NCI-H524 (cell line): ENCODE data around the gene SOX8.

ENCODE experiments used
- DNase-seq, 2 experiments: peaks; one replicate each; lab custom pipeline; 2025; lab: John Stamatoyannopoulos, UW

SOX8 gene

DNA sequence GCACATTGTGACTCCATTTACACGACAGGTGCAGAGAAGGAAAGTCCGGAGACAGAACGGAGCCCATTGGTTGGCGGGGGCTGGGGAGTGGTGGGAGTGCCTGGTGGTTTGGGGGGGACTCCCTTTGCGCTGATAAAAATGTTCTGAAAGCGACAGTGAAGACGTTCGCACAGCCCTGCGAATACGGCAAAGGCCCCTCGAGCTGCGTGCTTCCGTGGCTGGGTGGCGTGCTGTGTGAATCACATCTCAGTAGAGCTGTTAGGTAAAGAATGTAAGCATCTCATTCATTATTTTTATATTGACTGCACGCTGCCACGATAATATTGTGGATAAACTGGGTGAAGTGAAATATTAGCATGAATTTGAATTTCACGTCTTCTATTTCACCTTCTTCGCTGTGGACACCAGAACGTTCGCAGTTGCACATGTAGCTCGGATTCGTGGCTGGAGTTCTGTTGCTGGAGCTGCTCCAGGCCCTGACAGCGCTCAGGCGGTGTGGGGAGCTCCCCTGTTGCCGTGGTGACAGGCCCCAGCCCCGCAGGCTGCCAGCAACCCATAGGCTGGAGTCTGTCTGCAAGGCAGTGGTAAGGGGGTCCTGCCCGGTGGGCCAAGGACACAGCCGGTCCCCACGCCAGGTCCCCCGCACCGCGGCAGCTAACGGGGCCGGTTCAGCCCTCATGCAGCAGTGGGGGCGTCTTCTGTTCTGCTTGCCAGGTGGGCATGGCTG is 44.6 kb downstream of the SOX8 start:
- DNase-seq, result peak in 1 of 2 experiments; percentile 54

DNA sequence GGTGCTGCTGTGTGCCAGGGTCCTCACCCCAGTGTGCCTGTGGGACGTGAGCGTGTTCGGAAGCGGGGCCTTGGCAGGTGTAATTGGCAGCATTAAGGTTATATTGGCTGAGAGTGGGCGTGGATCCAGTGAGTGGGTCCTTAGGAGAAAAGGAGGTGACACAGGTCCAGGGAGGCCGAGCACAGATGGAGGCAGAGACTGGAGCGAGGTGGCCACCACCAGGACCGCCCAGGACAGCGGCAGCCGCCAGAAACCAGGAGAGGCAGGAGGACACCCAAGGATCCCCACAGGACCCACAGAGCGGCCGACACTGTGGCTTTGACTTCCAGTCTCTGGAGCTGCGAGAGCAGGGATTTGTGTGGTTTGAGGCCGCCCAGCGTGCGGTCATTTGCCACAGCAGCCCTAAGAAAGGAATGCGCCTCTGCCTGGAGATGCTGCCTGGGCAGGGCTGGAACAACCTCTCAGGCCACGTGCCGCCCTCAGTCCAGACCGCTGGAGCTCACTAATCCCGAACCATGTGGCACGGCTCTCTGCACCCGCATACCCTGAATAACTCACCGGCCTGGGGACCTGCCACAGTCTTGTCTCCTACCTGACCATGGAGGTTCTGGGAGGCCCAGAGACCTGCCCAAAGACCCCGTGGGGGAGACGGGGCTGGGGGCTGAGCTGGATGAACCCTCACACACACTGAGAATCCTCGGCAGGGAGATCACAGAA is 45.4 kb downstream of the SOX8 start:
- peak in 1 of 2 experiments; percentile 18 for DNase-seq

DNA sequence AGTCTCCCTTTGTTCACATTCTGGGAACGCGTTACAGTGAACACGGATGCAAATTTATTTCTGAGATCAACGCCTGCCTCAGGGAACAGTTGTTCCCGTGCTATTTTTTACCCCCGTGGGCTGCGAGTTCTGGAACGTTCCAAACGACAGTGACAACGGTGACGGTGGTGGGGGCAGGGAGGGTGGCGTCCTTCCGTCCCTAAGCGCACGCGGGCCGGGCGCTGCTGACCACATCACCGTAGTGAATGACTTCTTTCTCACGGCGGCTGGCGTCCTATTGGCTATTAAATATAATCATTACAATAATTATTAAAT is 45.9 kb downstream of the SOX8 start:
- no peak for DNase-seq

DNA sequence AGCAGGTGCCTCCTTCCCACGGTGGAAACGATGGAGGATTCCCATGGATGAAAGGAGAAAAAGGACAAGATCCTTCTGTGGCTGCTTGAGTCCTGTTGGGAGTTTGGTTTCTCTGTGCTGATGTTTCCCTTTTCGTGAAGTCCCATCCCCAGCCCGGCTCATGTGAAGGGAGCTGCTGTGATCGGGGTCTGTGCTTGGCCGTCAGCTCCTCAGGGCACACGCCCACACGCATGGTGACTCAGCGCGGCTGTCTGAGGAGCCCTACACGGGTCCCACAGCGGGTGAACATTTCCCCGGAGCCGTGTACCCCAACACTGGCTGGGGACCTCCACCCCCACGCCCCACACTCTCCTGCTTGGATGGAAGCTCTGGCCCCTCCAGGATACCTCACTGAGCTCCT is 46.5 kb downstream of the SOX8 start:
- no peak for DNase-seq

DNA sequence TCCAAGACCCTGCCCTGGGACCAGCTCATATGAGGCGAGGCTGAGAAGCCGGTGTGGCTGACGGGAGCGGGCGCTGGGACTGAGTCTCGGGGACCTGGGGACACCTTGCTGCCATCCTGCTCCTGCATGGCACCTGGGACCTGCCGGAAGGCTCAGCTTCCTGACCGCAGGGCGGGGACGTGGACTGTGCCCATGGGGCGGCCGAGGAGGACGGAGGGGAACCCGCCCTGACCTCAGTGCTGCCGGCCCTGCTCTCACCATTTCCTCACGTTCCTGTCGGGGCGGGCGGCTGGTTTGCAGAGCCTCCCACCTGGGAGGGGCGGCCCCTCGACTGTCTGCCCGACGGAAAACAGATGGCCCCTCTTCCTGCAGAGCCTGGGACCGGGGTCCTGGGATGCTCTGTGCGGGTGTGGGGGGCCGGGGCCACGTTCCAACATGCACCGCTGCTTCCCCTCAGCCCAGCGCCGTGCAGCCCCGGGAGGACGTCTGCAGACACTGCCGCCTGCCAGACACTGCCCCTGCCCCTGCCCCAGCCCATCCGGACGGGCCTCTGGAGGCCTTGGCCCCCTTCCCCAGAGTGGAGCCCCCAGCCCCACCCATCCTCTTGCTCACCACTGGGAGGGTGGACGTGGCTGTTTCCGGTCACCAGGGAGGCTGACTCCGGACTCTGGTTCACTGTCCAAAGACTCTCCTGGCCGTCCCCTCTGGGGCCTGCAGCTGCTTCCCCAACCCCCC is 47.1 kb downstream of the SOX8 start:
- DNase-seq, result no peak

DNA sequence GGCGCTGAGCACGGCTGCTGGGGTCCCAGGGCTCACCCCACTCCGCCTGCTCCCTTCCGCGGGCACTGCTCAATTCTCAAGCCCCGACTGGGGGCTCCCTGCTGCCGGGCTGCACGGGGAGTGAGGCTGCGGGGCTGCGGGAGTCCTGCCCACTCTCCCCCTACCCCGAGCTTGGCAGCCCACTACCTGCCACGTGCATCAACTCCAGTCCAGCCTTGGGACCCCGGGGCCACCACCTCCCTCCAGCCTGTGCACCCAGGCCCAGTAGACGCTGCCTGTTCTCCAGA is 47.6 kb downstream of the SOX8 start:
- no peak for DNase-seq

DNA sequence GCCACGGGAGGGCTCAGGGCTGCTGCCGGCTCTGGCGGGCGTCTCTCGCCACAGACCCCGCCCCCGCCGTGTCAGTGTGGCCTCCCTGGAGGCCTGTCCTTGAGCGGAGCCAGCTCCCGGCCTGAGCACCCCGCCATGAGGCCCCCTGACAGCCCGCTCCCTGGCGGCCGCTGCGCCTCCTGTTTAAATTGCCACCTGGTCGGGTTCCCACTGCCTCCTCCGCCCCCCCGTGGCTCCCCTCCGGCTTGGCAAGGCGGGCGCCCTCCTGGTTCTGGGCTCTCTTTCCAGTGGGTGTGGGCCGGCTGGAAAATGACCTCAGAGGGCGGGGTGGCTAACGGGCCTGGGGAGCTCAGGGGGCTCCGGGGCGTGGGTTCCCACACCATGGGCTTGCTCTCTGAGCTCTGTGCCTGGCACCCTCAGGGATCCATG is 48.9 kb downstream of the SOX8 start:
- DNase-seq, result peak in 1 of 2 experiments; percentile 19

DNA sequence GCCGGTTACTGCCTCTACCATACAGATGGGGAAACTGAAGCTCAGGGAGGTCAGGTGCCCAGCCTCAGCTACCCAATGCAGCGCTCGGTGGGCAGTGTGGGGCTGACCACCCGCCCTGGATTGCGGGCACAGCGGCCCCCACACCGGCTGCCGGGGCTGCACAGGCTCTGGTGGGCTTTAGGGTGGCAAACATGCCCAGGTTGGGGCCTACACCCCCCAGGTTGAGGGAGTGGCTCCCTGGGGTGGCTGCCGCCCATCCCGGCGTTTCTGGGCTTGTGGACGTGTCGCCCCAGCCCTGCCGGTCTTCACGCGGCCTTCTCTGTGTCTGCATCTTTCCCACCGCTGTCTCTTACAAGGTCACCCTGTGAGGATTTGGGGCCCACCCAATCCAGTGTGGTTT is 50.1 kb downstream of the SOX8 start:
- DNase-seq, result no peak

DNA sequence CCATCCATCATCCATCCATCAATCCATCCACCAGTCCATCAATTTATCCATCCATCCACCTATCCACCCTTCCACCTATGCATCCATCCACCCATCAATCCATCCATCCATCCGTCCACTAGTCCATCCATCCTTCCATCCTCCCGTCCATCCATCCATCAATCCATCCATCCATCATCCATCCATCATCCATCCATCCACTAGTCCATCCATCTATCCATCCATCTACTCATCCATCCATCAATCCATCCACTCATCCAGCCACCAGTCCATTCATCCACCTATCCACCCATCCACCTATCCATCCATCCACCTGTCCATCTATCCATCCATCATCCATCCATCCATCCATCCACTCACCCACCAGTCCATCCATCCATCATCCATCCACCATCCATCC is 51.0 kb downstream of the SOX8 start:
- no peak for DNase-seq

DNA sequence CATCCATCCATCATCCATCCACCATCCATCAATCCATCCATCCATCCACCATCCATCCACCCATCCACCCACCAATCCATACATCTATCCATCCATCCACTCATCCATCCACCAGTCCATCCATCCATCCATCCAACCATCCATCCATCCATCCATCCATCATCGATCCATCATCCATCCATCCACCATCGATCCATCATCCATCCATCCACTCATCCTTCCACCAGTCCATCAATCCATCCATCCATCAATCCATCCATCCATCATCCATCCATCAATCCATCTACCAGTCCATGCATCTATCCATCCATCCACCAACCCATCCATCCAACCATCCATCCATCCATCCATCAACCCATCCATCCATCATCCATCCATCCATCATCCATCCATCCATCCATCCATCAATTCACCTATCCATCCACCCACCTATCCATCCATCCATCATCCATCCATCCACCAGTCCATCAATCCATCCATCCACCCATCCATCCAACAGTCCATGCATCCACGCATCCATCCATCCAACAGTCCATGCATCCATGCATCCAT is 51.6 kb downstream of the SOX8 start:
- no peak for DNase-seq

DNA sequence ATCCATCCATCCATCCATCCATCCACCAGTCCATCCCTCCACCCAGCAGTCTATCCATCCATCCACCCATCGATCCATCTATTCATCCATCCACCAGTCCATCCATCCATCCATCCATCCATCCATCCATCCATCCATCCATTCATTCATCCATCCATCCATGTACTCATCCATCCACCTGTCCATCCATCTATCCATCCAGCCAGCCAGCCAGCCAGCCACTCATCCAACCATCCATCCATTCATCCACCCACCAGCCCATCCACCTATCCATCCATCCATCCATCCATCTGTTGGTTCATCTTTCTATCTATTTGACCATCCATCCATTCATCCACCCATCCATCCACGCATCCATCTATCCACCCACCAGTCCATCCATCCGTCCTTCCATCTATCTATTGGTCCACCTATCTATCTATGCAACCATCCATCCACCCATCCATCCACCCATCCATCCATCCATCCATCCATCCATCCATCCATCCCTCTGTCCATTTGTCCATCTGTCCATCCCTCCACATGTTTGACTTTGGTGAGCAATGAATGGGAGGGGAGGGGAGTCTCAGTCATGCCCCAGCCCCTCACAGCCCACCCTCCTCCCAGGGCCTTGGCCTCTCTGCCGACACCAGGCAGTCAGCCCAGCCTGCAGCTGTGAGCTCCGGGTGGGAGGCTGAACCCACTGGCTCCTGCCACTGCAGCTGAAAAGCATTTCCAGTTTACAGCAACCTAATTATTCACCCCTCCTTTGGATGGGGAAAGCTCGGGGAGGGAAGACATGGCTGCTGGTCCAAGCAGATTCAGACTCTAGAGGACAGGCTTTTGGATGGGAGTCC is 52.9 kb downstream of the SOX8 start:
- DNase-seq, result no peak

DNA sequence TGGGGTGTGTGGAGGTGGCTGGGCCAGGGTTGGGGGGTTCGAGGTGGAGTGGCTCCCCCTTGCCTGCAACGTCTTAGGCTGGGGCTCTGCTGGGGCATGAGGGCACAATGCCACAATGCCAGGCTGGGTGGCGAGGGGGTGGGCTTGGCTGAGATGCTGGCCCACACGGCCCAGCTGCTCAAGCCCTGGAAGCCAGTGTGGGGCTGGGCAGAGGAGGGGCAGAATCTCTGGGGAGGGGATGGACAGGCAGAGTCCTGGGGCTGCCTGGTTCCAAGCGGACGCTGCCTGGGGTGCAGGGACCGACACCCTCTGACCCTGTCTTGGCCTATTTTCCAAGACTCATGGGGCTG is 53.5 kb downstream of the SOX8 start:
- no peak for DNase-seq

DNA sequence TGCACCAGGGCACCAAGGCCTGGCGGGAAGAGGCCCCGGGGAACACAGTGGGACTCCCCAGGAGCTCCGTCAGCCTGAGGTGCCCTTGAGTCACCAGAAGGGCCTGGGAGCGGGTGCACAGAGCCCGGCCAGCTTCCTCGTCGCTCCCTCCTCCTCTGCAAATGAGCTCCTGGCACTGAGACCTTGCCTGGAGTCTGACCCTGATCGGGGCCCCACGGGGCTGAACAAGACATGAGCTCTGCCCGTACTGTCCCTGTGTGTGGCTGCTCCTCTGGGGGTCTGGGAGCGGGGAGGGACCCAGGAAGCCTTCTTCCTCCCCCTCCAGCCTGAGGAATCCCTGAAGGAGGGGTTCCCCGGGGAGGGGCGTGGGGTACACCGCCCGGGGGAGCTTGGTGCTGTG is 54.6 kb downstream of the SOX8 start:
- DNase-seq, result no peak
